Heart right ventricle (tissue), 16 donors: ENCODE results near the gene THSD7A. TPM values are rescaled to one million over a fixed set of nuclear protein-coding genes. Genes with fewer than 3 reads are reported as not detected.
A peak's percentile ranks its signal among the peaks of the same experiment; 100 is the strongest.

Experiments
- ATAC-seq, 8 donors: fragments of 200-7000 bp; cut with Tn5 transposase; one replicate each; pipeline ENCODE4 v1.9.1; 2020; ENCODE audit warnings: mild to moderate bottlenecking in 8 of 8, moderate library complexity in 8 of 8, moderate number of reproducible peaks in 1 of 8
- DNase-seq, 2 donors: peaks; one replicate each; pipeline ENCODE4 v3.0.0-alpha.2; 2020
- H3K27ac ChIP-seq, 10 donors: fragments of 200-600 bp; sonication (generic) in 2 of 10; one replicate each; pipeline versions ENCODE4 v1.5.0 to v1.8.0; 2020 to 2022; ENCODE audit warnings: mild to moderate bottlenecking in 3 of 10
- H3K27me3 ChIP-seq, 7 donors: fragments of 200-600 bp; one replicate each; pipeline ENCODE4 v1.8.0; 2021 to 2022; ENCODE audit warnings: mild to moderate bottlenecking in 2 of 7
- H3K36me3 ChIP-seq, 9 donors: fragments of 200-600 bp; sonication (generic) in 1 of 9; one replicate each; pipeline versions ENCODE4 v1.5.0 to v1.8.0; 2020 to 2022; ENCODE audit warnings: mild to moderate bottlenecking in 2 of 9
- H3K4me1 ChIP-seq, 9 donors: fragments of 200-600 bp; sonication (generic) in 1 of 9; one replicate each; pipeline versions ENCODE4 v1.5.0 to v1.8.0; 2020 to 2022; ENCODE audit warnings: mild to moderate bottlenecking in 4 of 9
- H3K4me3 ChIP-seq, 10 donors: fragments of 200-600 bp; sonication (generic) in 2 of 10; one replicate each; pipeline versions ENCODE4 v1.5.0 to v1.8.0; 2020 to 2022; ENCODE audit warnings: mild to moderate bottlenecking in 7 of 10, moderate library complexity in 2 of 10
- H3K9me3 ChIP-seq, 11 donors: fragments of 200-600 bp in 10 of 11; sonication (generic) in 2 of 11; one replicate each; pipeline versions ENCODE4 v1.5.0 to v1.8.0; 2013 to 2022; ENCODE audit warnings: mild to moderate bottlenecking in 2 of 11, control low read depth in 1 of 11, moderate library complexity in 1 of 11
- CTCF ChIP-seq, 9 donors: fragments of 200-600 bp; sonication (generic) in 2 of 9; IDR thresholded peaks; one replicate each; pipeline versions ENCODE4 v1.5.0 to v1.8.0; 2021 to 2022; ENCODE audit warnings: antibody characterized with exemption in 9 of 9, mild to moderate bottlenecking in 5 of 9, moderate library complexity in 1 of 9
- WGBS, 2 donors: extraction: QIAGEN DNeasy Blood & Tissue Kit; methylation state at CpG; one replicate each; pipeline ENCODE4 v1.1.7; 2013; ENCODE audit warnings: inconsistent platforms in 1 of 2; 5-methylcytosine and 5-hydroxymethylcytosine counted together
- intact Hi-C, 10 donors: fragments of 100-400 bp; cut with DNase I; formaldehyde crosslinking; loops; one replicate each; pipeline versions ENCODE4 v1.11.1 to v1.14.2; 2022
- polyA plus RNA-seq, 2 donors: library from polyadenylated mRNA; stranded (reverse); fragments of 200-250 nt; gene quantifications; one replicate each; pipeline ENCODE4 v1.2.3, GENCODE V29; 2013
- total RNA-seq, 10 donors: library from RNA; stranded (reverse); fragmentation: NEBNext Ultra II Directional in 3 of 10; extraction: Animal tissue kit (Norgen Biotek cat#: 25700) in 3 of 10; gene quantifications; one replicate each; pipeline versions ENCODE4 v1.2.1 to v1.2.4, GENCODE V29; 2021 to 2023
- donor health status: Arrhythmogenic right ventricular cardiomyopathy.
- donor health status: ischemic (EF 13 %, LVEDD 7.1; RV severe dilation, severe dysfunction).
- donor health status: healthy with polysubstance abuse.
- donor health status: DM: no; HTN: yes; CAD: no.
- donor health status: DM: no; HTN: no; CAD: no.
- donor health status: ischemic (EF 25% LVEDD 6.9; RV normal size, moderate dysfunction).
- donor health status: ischemic (EF 25% LVEDD 5.7; RV mildly dilated, moderate dysfunction).
- donor health status: healthy.
- donor health status: DM: yes; HTN: yes; CAD: no.
- donor health status: Ischemic cardiomyopathy.
- donor health status: ischemic (EF 35%, LVEDD 5.7; RV mildly dilated, moderate dysfunction).
- donor health status: nonischemic (EF 11% LVEDD 7.7; RV severe dilation, severe dysfunction).
- donor health status: DM: yes; HTN: yes; CAD: no.
- donor health status: PGD.
- donor health status: ischemic (EF 29% LVEDD 5.4; RV normal size, mild dysfunction).
- donor health status: nonischemic (EF 23%, LVEDD 6.1; RV moderate dilation, normal function).

The THSD7A gene
- total and polyA plus RNA-seq, 12 donors = 0.22 to 3.4 (median 1.2) TPM

- no peaks in the 10 kb centered on the region for H3K9me3 ChIP-seq
- H3K27me3 ChIP-seq = no peaks in the 10 kb centered on the region
- TF ChIP-seq CTCF (IDR thresholded peaks at IDR 0.05) = no peak
- H3K36me3 ChIP-seq = no peaks in the 10 kb centered on the region
- H3K4me1 ChIP-seq = no peaks in the 10 kb centered on the region
- H3K4me3 ChIP-seq = no peak overlapping the region
- intact Hi-C loops = no loop called here
- DNase-seq (no peak), ATAC-seq (no peak)
- WGBS, 2 donors = 95 to 100% methylated on average over 3 of the region's 3 CpGs
- no peak overlapping the region for H3K27ac ChIP-seq
These were observed 457.4 kb downstream of the THSD7A start for GRCh38 chr7:11374629-11375028.

- H3K4me1 ChIP-seq = no peaks in the 10 kb centered on the region
- H3K27me3 ChIP-seq = no peaks in the 10 kb centered on the region
- 79 to 81% methylated on average over 2 of the region's 2 CpGs for WGBS, 2 donors
- H3K36me3 ChIP-seq = no peaks in the 10 kb centered on the region
- TF ChIP-seq CTCF (IDR thresholded peaks at IDR 0.05) = peak in 7 of 9 donors; percentile 22 to 58 (median 37)
- H3K4me3 ChIP-seq = no peak overlapping the region
- DNase-seq (no peak), ATAC-seq (no peak)
- H3K27ac ChIP-seq = no peak overlapping the region
- intact Hi-C loops = no loop called here
- no peaks in the 10 kb centered on the region for H3K9me3 ChIP-seq
These were observed 458.4 kb downstream of the THSD7A start for GRCh38 chr7:11373546-11374142.

GRCh38 chr7:11369696-11370095, 462.3 kb downstream of the THSD7A start:
- H3K36me3 ChIP-seq = no peaks in the 10 kb centered on the region
- H3K27me3 ChIP-seq = no peaks in the 10 kb centered on the region
- H3K4me3 ChIP-seq = no peak overlapping the region
- H3K4me1 ChIP-seq = no peaks in the 10 kb centered on the region
- DNase-seq (no peak), ATAC-seq (no peak)
- no peaks in the 10 kb centered on the region for H3K9me3 ChIP-seq
- WGBS, 2 donors = 47 to 96% methylated on average over 1 of the region's 1 CpG
- no peak for TF ChIP-seq CTCF (IDR thresholded peaks at IDR 0.05)
- no peak overlapping the region for H3K27ac ChIP-seq
- intact Hi-C loops = no loop called here

DNA sequence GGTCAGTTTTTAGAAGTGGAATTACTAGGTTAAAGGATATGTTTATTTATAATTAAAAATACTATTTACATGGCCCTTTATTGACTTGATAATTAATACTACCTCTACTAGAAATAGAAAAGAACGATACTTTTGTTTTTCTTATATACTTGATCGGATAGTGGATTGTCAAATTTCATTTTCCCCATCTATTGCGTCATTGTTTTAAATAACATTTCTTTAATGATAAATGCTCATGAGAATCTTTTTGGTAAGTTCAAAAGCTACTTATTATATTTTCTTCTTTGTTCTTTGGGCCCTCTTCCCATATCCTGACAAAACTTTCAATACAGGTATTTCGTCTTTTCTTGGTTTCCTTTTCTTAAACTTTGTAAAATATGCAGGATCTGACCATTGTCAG, 465.9 kb downstream of the THSD7A start:
- Histone ChIP-seq H3K27me3 (no peaks in the 10 kb centered on the region), H3K4me3 (no peak overlapping the region), H3K9me3 (no peaks in the 10 kb centered on the region), H3K36me3 (no peaks in the 10 kb centered on the region), H3K27ac (no peak overlapping the region), H3K4me1 (no peaks in the 10 kb centered on the region)
- no peak for DNase-seq
- TF ChIP-seq CTCF (IDR thresholded peaks at IDR 0.05) = no peak
- 92 to 96% methylated on average over 4 of the region's 4 CpGs for WGBS, 2 donors
- no peak for ATAC-seq
- intact Hi-C loops = no loop called here
